GM18909 (cell line): ENCODE measurements around the gene LAGE3.
A peak's percentile ranks its signal among the peaks of the same experiment; 100 is the strongest.
"Not testable (repeated sequence)": the region's sequence is repeated elsewhere in the genome, so short reads cannot be mapped to it uniquely, and the experiment has no call there.

ENCODE experiments used
- ATAC-seq: cut with Tn5 transposase; IDR thresholded peaks from one replicate; pipeline ENCODE4 v1.9.1; 2021; ENCODE audit warnings: mild to moderate bottlenecking; ENCODE audit not compliant: unreplicated experiment, poor library complexity

The LAGE3 gene

DNA sequence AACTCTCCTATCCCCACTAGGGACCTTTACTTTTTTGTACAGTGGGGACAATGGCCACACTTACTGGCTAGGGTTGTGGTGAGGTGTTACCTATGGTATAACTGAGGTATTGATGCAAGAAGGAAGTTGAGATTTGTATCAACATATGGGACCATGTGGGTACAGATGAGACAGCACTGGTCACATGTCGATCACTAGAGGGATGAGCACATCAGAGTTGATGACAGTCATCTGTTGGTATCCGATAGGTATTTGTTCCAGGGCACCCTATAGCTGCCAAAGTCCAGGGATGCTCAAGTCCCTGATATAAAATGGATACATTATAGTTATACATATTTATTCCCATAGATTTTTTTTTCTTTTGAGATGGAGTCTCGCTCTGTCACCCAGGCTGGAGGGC is 23.9 kb upstream of the LAGE3 start:
- ATAC-seq: no peak

DNA sequence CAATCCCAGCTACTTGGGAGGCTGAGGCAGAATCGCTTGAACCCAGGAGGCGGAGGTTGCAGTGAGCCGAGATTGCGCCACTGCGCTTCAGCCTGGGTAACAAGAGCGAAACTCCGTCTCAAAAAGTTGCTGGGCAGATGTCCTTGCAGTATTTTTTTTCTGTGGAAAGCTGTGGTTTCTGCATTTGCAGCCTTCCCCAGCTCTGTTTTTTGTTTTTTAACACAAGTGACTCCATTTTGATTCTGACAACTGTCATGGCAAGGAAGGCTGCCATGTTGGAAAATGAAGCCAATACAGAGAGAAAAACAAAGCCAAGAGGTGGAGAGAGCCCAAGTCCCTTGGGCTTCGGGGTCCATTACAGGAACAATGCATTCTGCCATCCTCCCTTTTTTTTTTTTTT is 23.0 kb upstream of the LAGE3 start:
- no peak for ATAC-seq

DNA sequence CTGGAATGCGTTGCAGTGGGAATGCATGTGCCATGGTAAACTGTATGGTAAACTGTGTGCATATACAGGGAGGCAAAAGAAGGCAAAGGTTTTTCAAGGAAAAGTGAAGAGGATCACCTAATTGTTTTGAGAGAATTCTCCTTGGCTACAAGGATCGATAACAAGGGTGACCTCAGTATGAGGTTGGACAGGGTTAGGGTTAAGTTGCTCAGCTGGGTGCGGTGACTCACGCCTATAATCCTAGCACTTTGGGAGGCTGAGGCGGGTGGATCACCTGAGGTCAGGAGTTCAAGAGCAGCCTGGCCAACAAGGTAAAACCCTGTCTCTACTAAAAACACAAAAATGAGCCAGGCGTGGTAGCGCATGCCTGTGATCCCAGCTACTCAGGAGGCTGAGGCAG is 22.3 kb upstream of the LAGE3 start:
- not testable (repeated sequence) for ATAC-seq

- ATAC-seq: not testable (repeated sequence)
Observed at GRCh38 chrX:154496591-154497137, 17.6 kb upstream of the LAGE3 start.

DNA sequence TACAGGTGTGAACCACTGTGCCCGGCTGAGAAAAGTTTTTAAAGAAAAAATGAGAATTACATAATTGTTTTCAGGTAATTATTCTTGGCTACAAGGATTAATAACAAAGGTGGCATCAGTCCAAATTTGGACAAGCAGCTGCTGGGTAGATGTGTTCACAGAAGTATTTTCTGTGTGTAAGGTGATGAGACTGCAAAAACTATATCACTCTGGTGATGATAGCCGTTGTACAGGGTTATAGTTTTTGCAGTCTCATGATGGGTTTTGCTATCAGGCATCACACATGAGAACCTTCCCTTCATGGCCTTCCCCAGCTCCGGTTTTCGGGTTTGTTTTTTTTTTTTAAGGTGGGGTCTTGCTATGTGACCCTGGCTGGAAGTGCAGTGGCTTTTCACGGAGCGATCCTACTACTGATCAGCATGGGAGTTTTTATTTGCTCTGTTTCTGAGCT is 16.4 kb upstream of the LAGE3 start:
- ATAC-seq: no peak

DNA sequence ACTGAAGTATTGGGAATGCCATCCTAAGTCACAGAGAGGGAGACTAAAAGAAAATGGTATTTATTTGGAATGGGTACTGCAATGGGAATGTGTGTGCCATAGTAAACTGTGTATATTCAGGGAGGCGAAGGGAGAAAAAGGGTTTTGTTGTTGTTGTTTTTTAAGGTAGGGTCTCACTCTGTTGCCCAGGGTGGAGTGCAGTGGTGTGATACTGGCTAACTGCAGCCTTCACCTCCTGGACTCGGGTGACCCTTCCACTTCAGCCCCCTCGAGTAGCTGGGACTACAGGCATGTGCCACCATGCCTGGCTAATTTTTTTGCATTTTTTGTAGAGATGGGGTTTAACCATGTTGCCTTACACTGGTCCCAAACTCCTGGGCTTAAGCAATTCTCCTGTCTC is 15.6 kb upstream of the LAGE3 start:
- no peak for ATAC-seq

DNA sequence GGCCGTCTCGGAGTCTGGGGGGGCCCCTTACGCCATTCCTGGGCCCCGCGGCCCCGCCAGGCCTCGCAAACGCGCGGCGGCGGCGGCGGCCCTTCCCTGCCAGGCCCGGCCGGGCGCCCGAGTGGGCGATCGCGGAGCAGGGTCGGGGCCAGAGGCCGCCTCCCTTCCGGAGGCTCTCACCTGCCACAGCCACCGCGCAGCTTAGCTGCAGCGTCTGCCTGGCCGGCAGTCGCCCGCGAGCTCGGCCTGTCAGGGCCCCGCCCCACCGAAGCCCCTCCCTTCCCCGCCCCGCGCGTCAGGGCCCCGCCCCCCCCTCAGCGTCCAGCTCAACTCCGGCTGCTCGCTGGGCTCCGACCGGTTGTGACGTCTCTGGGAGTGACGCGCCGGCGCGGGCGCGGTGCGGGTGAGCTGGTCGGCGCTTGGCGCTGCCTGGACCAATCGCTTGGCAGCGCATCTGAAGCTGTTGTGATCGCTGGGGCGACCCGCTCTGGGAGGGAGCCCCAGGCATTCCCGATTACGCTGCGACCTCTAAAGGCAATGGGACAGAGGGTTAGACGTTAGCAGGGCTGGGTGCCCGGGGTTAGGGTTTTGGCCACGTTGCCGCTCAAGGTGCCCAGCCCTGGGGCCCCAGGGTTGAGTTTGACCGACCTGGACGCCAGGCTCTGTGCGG is 11.5 kb upstream of the LAGE3 start, which contains the start of gene SLC10A3:
Gene SLC10A3, minus strand, starts transcription at position 216 of the 670 bp plus-strand sequence. CDS start 1,689 bp downstream, outside the sequence.
- ATAC-seq: peak; percentile 79

DNA sequence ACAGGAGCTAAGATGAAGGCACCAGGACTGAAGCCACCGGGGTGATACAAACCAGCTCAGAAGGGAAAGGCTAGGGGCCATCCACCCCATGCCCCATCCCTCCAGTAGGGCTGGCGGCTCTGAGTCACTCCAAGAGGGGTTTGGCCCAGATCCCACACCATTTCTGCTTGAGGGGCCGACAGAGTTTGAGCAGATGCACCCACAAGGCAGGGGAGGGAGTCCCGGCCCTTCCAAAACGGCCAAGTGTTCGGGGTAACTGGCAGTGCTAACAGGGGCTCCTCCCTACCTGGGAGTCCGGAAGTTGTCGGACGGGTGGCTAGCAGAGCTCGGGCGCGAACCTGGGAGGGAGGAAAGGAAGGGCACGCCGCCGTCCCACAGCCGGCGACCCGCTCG is 10.9 kb upstream of the LAGE3 start:
- ATAC-seq: peak; percentile 21

GRCh38 chrX:154489182-154489581 is 10.1 kb upstream of the LAGE3 start:
- no peak for ATAC-seq

DNA sequence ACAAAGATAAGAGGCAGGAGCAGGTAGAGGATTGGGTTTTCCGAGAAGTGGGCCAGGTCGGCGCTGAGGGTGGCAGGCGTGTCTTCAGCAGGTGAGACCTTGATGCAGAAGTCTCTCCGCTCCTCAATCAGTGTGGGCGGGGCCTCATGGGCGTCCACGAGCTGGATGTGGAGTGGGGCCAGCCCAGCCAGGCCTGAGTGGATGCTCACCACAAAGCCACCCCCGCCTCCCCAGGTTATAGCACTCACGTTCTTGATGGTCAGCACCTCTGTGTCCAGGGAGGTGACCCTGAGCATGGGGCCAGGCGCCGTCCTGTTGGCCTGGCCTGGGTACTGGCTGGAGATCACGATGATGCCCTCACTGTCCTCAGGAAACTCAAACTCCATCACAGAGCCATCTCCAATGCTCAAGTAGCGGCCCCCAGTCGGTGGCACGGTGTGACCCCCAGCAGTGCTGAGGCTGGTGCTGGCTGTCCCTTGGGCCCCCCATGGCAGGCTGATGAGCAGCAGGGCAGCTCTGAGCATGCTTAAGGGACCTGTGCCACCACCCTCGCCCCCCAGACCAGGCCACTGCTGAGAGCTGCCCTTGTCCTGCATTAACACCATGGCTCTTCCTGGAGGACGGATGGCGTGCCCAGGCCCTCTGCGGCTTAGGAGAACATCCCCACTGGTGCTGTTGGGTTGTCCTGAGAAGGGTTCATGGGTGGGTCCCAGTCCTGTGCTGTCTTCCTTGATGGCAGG is 9.4 kb upstream of the LAGE3 start:
- ATAC-seq: no peak

DNA sequence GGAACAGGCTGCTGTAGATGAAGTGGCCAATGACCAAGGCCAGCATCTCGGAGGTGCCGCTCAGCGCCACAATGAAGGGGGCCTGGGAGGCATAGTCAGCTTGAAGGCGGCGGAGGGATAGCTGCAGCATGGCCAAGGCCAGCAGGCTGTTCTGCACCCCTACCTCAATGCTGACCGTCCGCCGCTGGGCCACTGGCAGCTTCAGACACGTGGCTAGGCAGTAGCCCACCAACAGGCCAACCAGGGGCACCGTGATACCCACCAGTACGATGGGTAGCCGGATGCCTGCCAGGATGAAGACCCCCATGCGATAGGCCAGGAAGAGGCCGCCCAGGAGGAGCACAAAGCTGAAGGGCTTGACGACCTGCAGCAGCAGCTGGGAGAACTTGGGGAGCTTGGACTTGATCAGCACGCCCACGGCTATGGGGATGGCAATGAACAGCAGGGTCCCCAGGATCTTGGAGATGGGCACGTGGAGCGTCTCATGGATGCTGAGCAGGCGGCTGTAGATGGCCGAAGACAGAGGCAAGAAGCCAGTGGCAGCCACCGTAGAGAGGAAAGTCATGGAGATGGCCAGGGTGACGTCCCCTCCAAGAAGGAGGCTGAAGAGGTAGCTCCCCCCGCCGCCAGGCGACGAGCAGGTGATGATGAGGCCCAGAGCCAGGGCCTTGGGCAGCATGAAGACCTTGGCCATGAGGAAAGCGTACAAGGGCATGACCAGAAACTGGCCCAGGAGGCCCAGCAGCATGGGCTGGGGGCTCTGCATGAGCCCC is 8.6 kb upstream of the LAGE3 start:
- no peak for ATAC-seq

- peak; percentile 23 for ATAC-seq
Observed at GRCh38 chrX:154486396-154487207, 7.5 kb upstream of the LAGE3 start, which contains the start of gene UBL4A. UBL4A (minus strand) TSS chrX:154486615; CDS start chrX:154486584, 31 bp downstream.

DNA sequence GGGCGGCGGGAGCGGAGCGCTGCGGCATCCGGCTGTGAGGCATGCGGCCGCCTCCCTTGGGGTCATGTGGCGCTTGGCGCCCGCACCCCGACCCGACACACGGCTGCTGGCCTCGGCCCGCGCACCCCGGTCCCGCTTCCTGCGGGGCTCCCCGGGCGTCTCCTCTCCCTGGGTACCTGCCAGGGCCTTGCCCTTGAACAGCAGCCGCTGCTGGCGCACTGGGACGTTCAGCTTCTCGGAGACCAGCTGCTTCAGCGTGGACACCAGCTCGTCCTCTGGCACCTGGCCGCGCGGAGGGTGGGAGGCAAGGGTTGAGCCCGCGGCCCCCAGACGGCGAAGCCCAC is 6.9 kb upstream of the LAGE3 start:
- no peak for ATAC-seq

DNA sequence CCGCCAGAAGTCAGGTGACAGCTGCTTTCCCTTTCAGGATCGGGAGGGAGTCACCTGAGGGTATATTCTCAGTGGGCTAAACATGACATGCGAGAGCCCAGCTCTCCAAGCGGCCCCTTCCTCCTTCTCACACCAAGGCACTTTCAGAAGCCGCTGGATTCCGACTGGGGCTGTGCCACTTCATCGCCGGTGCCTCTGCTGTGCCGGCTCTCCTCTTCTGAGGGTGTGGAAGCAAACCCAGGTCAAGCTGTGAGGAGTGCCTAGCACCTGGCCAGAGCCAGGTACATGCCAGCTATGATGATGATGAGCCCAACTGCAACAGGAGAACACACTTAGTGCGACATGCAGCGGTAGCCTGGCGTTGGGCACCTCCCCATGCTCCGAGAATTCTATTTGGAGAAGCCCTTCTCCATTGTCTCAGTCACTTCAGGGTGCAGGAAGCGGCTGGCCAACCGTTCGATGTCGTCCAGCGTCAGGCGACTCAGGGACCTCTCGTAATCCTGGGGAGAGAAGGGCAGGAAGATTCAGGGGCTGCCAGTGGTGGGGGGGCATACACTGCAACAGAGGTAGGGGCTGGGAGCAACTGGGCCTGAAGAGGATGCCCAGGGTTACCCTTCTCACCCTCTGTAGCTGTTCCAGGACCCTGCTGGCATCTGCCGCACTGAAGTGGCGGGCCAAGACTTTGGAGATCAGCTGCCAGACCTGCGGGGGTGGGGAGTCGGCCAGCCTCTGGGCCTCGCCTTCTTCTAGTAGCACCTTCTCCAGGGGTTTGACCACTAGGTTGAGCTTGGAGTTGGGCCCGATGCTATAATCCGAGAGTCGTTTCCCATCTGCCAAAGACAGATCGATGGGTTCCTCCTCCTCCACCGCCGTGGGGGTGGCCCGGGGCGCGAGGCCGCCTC is 6.3 kb upstream of the LAGE3 start:
- ATAC-seq: no peak

DNA sequence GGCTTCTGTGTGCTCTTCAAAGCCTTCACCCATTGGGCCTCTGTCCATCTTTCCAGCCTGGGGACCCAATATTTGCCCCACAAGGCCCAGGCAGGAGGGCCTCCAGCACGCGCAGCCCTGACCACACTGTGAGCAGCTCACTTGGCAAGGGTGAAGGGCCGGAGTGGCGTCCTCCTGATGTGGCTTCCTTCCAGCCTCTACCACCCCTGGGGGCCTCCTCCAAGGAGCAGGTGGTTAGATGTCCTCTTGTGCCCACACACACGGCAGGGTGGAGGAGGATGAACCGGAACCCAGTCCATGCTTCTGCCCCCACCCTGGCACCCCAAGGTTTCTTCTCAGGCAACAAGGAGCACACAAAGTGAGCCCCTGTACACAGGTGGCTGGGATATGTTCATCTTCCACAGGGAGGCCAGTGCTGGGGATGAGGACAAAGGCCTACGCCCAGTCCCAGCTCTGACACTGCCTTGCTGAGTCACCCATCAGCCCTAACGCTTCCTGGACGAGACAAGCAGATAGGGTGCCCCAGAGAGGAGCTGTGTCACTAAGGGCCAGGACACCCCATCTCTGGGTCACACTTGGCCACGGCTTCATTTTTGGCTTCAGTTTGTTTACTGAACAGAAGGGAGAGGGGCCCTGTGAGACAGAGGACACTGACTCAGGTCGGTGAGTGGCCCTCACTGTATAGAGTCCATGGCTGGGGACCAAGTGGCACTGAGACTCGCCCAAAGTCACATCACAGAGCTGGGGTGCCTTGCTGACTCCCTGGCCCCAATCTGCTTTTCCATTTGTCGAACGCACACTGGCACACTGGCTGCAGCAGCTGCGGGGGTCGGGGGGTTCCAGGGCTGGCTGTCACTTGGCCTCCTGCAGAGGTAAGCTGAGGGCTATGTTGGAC is 5.4 kb upstream of the LAGE3 start:
- no peak for ATAC-seq

- ATAC-seq: no peak
Observed at GRCh38 chrX:154483325-154483724, 4.2 kb upstream of the LAGE3 start.

- no peak for ATAC-seq
Observed at GRCh38 chrX:154482786-154483185, 3.7 kb upstream of the LAGE3 start.
